ENCODE results near the gene ASCC3. TPM values are rescaled to one million over a fixed set of nuclear protein-coding genes. Genes with fewer than 3 reads are reported as not detected.
A peak's percentile ranks its signal among the peaks of the same experiment; 100 is the strongest.

The ASCC3 gene
- total RNA-seq, 1 experiment from 2014 or later, result 48.2 TPM

GRCh38 chr6:100883347-100883746 lies 2.2 kb upstream of the ASCC3 start:
- DNase-seq, result no peak
- no peaks in the 10 kb centered on the region for H3K36me3 ChIP-seq (ENCODE audit: control insufficient read depth, insufficient read depth, low read length)
- H3K4me3 ChIP-seq (ENCODE audit: low read depth, low read length), result no peak overlapping the region
- ChIA-PET POLR2A (no interaction called here), CTCF (no interaction called here)
- H3K9me3 ChIP-seq, result no peaks in the 10 kb centered on the region
- Mint-ChIP-seq H3K4me3 (ENCODE audit: unreplicated experiment) (no peak overlapping the region), H3K36me3 (ENCODE audit: insufficient read depth, unreplicated experiment) (peaks cover 10% of the 10 kb centered on the region), H3K9me3 (ENCODE audit: unreplicated experiment) (no peaks in the 10 kb centered on the region), H3K4me1 (ENCODE audit: low read depth, unreplicated experiment) (peaks cover 11% of the 10 kb centered on the region), H3K27me3 (ENCODE audit: insufficient read depth, unreplicated experiment) (no peaks in the 10 kb centered on the region), H3K27ac (ENCODE audit: unreplicated experiment) (no peak overlapping the region)
- TF ChIP-seq CTCF (IDR thresholded peaks at IDR 0.05; ENCODE audit: insufficient read depth in 1 of 2, low read depth in 1 of 2, low read length in 1 of 2, severe bottlenecking in 1 of 2, unreplicated experiment in 1 of 2), result no peak
- no peaks in the 10 kb centered on the region for H3K27me3 ChIP-seq (replicated peaks; ENCODE audit: control insufficient read depth, insufficient read depth, low read length)
- intact Hi-C loops (cut with micrococcal nuclease; ENCODE audit: unreplicated experiment), result loop anchor here (5.0 kb wide), 2 partner anchors 34 to 81 kb away; no protein-coding TSS in a partner anchor
- peaks cover 19% of the 10 kb centered on the region for H3K4me1 ChIP-seq
- no TSS peak for BruUV-seq (replicated peaks)

- no TSS peak for BruUV-seq (replicated peaks)
- no peak for DNase-seq
- Histone ChIP-seq H3K27me3 (replicated peaks; ENCODE audit: control insufficient read depth, insufficient read depth, low read length) (no peaks in the 10 kb centered on the region), H3K9me3 (no peaks in the 10 kb centered on the region), H3K4me3 (ENCODE audit: low read depth, low read length) (peak overlapping the region; percentile 91), H3K4me1 (peaks cover 23% of the 10 kb centered on the region), H3K36me3 (ENCODE audit: control insufficient read depth, insufficient read depth, low read length) (no peaks in the 10 kb centered on the region)
- ChIA-PET POLR2A (interaction anchor here (0.8 to 1.9 kb wide), 2 partner anchors 9 to 67 kb away, joined by 3 to 18 read pairs; no protein-coding TSS in a partner anchor), CTCF (no interaction called here)
- H3K27ac Mint-ChIP-seq (ENCODE audit: unreplicated experiment), result peak overlapping the region; percentile 92
- peaks cover 11% of the 10 kb centered on the region for H3K4me1 Mint-ChIP-seq (ENCODE audit: low read depth, unreplicated experiment)
- H3K4me3 Mint-ChIP-seq (ENCODE audit: unreplicated experiment), result peak overlapping the region; percentile 87
- H3K9me3 Mint-ChIP-seq (ENCODE audit: unreplicated experiment), result no peaks in the 10 kb centered on the region
- TF ChIP-seq CTCF (IDR thresholded peaks at IDR 0.05; ENCODE audit: insufficient read depth in 1 of 2, low read depth in 1 of 2, low read length in 1 of 2, severe bottlenecking in 1 of 2, unreplicated experiment in 1 of 2), result no peak
- H3K27me3 Mint-ChIP-seq (ENCODE audit: insufficient read depth, unreplicated experiment), result no peaks in the 10 kb centered on the region
- intact Hi-C loops (cut with micrococcal nuclease; ENCODE audit: unreplicated experiment), result loop anchor here (2.0 to 5.0 kb wide), 3 partner anchors 36 to 79 kb away; no protein-coding TSS in a partner anchor
- H3K36me3 Mint-ChIP-seq (ENCODE audit: insufficient read depth, unreplicated experiment), result peaks cover 10% of the 10 kb centered on the region
Observed at GRCh38 chr6:100881707-100882040, 545 bp upstream of the ASCC3 start.

- no peak for TF ChIP-seq CTCF (IDR thresholded peaks at IDR 0.05; ENCODE audit: insufficient read depth in 1 of 2, low read depth in 1 of 2, low read length in 1 of 2, severe bottlenecking in 1 of 2, unreplicated experiment in 1 of 2)
- Histone ChIP-seq H3K27me3 (replicated peaks; ENCODE audit: control insufficient read depth, insufficient read depth, low read length) (no peaks in the 10 kb centered on the region), H3K9me3 (no peaks in the 10 kb centered on the region), H3K4me3 (ENCODE audit: low read depth, low read length) (peak overlapping the region; percentile 91), H3K4me1 (peaks cover 36% of the 10 kb centered on the region), H3K36me3 (ENCODE audit: control insufficient read depth, insufficient read depth, low read length) (no peaks in the 10 kb centered on the region)
- ChIA-PET POLR2A (interaction anchor here (1.9 kb wide), 1 partner anchor 11 kb away, joined by 18 read pairs; no protein-coding TSS in a partner anchor), CTCF (no interaction called here)
- DNase-seq, result peak in 1 of 2 experiments; percentile 14
- Mint-ChIP-seq H3K27me3 (ENCODE audit: insufficient read depth, unreplicated experiment) (no peaks in the 10 kb centered on the region), H3K4me1 (ENCODE audit: low read depth, unreplicated experiment) (peaks cover 21% of the 10 kb centered on the region), H3K36me3 (ENCODE audit: insufficient read depth, unreplicated experiment) (peaks cover 10% of the 10 kb centered on the region), H3K4me3 (ENCODE audit: unreplicated experiment) (peak overlapping the region; percentile 87), H3K9me3 (ENCODE audit: unreplicated experiment) (no peaks in the 10 kb centered on the region), H3K27ac (ENCODE audit: unreplicated experiment) (peak overlapping the region; percentile 92)
- BruUV-seq (replicated peaks), result TSS peak; percentile 36
- intact Hi-C loops (cut with micrococcal nuclease; ENCODE audit: unreplicated experiment), result loop anchor here (2.0 to 5.0 kb wide), 3 partner anchors 37 to 78 kb away; no protein-coding TSS in a partner anchor
Observed at GRCh38 chr6:100880149-100880852, 828 bp downstream of the ASCC3 start.

All from Caco-2 (cell line).